AG08396 (cell line): ENCODE measurements around the gene PPEF2.
"Not testable (repeated sequence)": the region's sequence is repeated elsewhere in the genome, so short reads cannot be mapped to it uniquely, and the experiment has no call there.

Experiments
- DNase-seq: peaks from one replicate; pipeline ENCODE4 v3.0.0; 2012; ENCODE audit warnings: low spot score, mixed read lengths

PPEF2 gene

GRCh38 chr4:75902352-75902751, at the start of gene PPEF2:
PPEF2 (minus strand) TSS chr4:75902452; CDS start chr4:75896325, 6,127 bp downstream.
- DNase-seq: no peak

- DNase-seq: no peak
These were observed 48.1 kb upstream of the PPEF2 start for GRCh38 chr4:75950213-75950815.

- DNase-seq: no peak
These were observed 46.7 kb upstream of the PPEF2 start for GRCh38 chr4:75948822-75949444.

- DNase-seq: peak; percentile 85
These were observed 38.5 kb upstream of the PPEF2 start, which contains the start of gene NAAA for GRCh38 chr4:75940692-75941253. NAAA (minus strand) TSS chr4:75941013; CDS start chr4:75940949, 64 bp downstream.

- peak; percentile 87 for DNase-seq
These were observed 37.8 kb upstream of the PPEF2 start for GRCh38 chr4:75939890-75940691.

GRCh38 chr4:75935628-75936027, 33.4 kb upstream of the PPEF2 start:
- no peak for DNase-seq

- DNase-seq: no peak
These were observed 27.9 kb upstream of the PPEF2 start for GRCh38 chr4:75930152-75930551.

GRCh38 chr4:75924916-75925315, 22.7 kb upstream of the PPEF2 start:
- DNase-seq: not testable (repeated sequence)

- DNase-seq: no peak
These were observed 22.1 kb upstream of the PPEF2 start for GRCh38 chr4:75924309-75924827.

GRCh38 chr4:75922588-75922987, 20.3 kb upstream of the PPEF2 start:
- DNase-seq: no peak

- no peak for DNase-seq
These were observed 19.7 kb upstream of the PPEF2 start for GRCh38 chr4:75921910-75922309.

GRCh38 chr4:75920327-75920726, 18.1 kb upstream of the PPEF2 start:
- no peak for DNase-seq

- DNase-seq: peak; percentile 22
These were observed 17.7 kb upstream of the PPEF2 start for GRCh38 chr4:75919920-75920319.

GRCh38 chr4:75916091-75916661, 13.9 kb upstream of the PPEF2 start:
- DNase-seq: peak; percentile 67

GRCh38 chr4:75912968-75913367, 10.7 kb upstream of the PPEF2 start:
- DNase-seq: no peak

- not testable (repeated sequence) for DNase-seq
These were observed 8.6 kb upstream of the PPEF2 start for GRCh38 chr4:75910831-75911230.

- DNase-seq: no peak
These were observed 7.2 kb upstream of the PPEF2 start for GRCh38 chr4:75909405-75909804.

- no peak for DNase-seq
These were observed 6.3 kb upstream of the PPEF2 start for GRCh38 chr4:75908555-75908954.

GRCh38 chr4:75907966-75908365, 5.7 kb upstream of the PPEF2 start:
- no peak for DNase-seq

- DNase-seq: no peak
These were observed 1.8 kb upstream of the PPEF2 start for GRCh38 chr4:75904076-75904475.

- DNase-seq: no peak
These were observed 3.7 kb downstream of the PPEF2 start for GRCh38 chr4:75898536-75898935.

- peak; percentile 47 for DNase-seq
These were observed 6.4 kb downstream of the PPEF2 start for GRCh38 chr4:75895744-75896314.
